Putamen (tissue), 1 donor: ENCODE measurements around the gene S100G.

Source experiments
- DNase-seq: peaks from one replicate; pipeline ENCODE4 v3.0.0-alpha.2; 2016; ENCODE audit warnings: low spot score

Gene S100G

GRCh38 chrX:16646366-16647138 lies 3.4 kb upstream of the S100G start:
- DNase-seq, result no peak

GRCh38 chrX:16651391-16652024 lies 1.6 kb downstream of the S100G start:
- no peak for DNase-seq

- no peak for DNase-seq
Observed at GRCh38 chrX:16653424-16653823, 3.5 kb downstream of the S100G start.

- DNase-seq, result no peak
Observed at GRCh38 chrX:16654093-16654492, 4.1 kb downstream of the S100G start.

GRCh38 chrX:16658284-16658683 lies 8.3 kb downstream of the S100G start:
- no peak for DNase-seq

GRCh38 chrX:16659321-16659720 lies 9.4 kb downstream of the S100G start:
- no peak for DNase-seq

- no peak for DNase-seq
Observed at GRCh38 chrX:16661495-16661894, 11.5 kb downstream of the S100G start.

GRCh38 chrX:16662402-16662801 lies 12.4 kb downstream of the S100G start:
- DNase-seq, result no peak

GRCh38 chrX:16664074-16664473 lies 14.1 kb downstream of the S100G start:
- no peak for DNase-seq

GRCh38 chrX:16664626-16665025 lies 14.7 kb downstream of the S100G start:
- no peak for DNase-seq

GRCh38 chrX:16665089-16665488 lies 15.1 kb downstream of the S100G start:
- DNase-seq, result no peak

- peak; percentile 21 for DNase-seq
Observed at GRCh38 chrX:16666541-16666940, 16.6 kb downstream of the S100G start.

- peak; percentile 49 for DNase-seq
Observed at GRCh38 chrX:16671005-16671404, 21.0 kb downstream of the S100G start.

GRCh38 chrX:16678689-16679088 lies 28.7 kb downstream of the S100G start:
- no peak for DNase-seq

- DNase-seq, result no peak
Observed at GRCh38 chrX:16683007-16683664, 33.2 kb downstream of the S100G start.

- no peak for DNase-seq
Observed at GRCh38 chrX:16687514-16687913, 37.6 kb downstream of the S100G start.

GRCh38 chrX:16695079-16695676 lies 45.2 kb downstream of the S100G start:
- no peak for DNase-seq

- no peak for DNase-seq
Observed at GRCh38 chrX:16696956-16697355, 47.0 kb downstream of the S100G start.

GRCh38 chrX:16699389-16699788 lies 49.4 kb downstream of the S100G start:
- no peak for DNase-seq

GRCh38 chrX:16700734-16701133 lies 50.8 kb downstream of the S100G start:
- DNase-seq, result no peak

GRCh38 chrX:16702700-16703599 lies 53.0 kb downstream of the S100G start:
- no peak for DNase-seq
